HG03442 (cell line): Measurements from ENCODE around the gene NONO.
"Not testable (repeated sequence)": the region's sequence is repeated elsewhere in the genome, so short reads cannot be mapped to it uniquely, and the experiment has no call there.

ENCODE experiments used
- ATAC-seq: cut with Tn5 transposase; IDR thresholded peaks from one replicate; pipeline ENCODE4 v1.9.1; 2021; ENCODE audit warnings: mild to moderate bottlenecking, moderate library complexity; ENCODE audit not compliant: unreplicated experiment

NONO gene

DNA sequence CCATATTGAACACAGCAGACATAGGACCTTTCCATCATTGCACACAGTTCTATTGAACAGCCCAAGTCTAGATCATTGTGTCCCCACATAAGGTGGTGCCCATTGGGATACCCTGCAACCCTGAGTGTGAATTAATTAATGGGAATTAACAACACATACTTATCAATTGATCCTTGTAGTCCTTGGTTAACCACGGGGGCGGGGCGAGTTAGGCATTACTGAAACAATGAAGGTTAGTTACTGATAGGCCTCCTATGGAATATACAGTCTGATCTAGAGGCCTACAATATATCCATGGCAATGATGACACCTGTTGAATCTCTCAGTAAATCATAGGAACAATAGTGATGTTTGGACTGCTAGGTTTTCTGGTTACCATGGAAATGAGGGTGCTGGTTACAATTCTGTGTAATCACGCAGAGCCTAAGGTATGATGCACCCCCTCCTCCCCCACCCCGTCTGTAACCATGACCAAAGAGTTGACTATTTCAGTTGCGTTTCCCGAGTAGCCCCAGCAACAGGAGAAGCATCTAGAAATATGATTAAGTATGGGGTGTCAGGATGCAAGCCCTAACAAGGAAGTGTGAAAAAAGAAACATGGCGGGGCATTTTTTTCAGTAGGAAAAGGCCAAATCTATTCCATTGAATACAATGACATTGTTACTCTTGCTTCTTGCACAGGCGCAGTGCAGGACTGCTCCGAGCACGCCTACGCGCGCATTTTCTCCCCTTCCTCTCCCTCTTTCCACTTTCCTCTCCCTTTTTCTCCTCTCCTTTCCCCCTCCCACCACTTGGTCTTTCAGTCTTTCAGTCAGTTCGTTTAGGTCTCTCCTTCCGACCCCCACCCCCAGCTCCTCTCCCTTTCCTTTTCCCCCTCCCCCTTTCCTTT, 677 bp upstream of the NONO start:
- ATAC-seq: peak; percentile 27

DNA sequence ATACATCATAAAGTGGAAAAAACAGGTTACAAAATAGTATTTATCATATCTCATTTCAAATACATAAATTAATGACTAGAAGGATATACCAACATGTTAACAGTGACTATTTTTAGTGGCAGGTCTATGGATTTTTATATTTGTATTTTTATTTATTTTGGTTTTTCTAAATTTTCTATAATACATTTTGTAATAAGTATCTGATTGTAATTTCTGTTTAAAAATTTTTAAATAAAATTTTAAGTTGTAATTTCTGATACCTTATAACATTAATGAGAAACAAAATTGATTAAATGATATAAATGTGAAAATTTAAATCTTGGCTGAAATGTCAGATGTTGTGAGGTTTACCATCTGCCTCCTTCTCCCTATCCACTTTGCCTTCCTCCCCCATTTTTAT, 2.5 kb downstream of the NONO start:
- no peak for ATAC-seq

DNA sequence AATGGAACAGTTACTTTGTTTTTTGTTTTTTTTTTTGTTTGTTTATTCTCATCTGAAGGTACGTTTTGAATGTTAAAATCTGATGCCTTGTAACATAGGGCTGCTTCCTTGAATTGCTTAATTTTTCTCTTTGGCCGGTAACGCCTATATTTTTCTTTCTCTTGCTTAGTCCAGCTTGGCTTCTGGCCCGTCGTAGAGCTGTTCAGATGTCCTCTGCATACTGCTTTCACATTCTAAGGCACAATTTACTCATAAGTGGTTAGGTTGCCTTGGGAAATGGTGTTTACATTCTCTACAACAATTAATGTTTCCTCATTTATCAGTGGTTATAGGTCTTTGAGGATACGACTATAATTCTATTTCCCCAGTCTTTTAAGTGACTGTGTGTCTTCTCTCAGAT, 7.9 kb downstream of the NONO start:
- no peak for ATAC-seq

DNA sequence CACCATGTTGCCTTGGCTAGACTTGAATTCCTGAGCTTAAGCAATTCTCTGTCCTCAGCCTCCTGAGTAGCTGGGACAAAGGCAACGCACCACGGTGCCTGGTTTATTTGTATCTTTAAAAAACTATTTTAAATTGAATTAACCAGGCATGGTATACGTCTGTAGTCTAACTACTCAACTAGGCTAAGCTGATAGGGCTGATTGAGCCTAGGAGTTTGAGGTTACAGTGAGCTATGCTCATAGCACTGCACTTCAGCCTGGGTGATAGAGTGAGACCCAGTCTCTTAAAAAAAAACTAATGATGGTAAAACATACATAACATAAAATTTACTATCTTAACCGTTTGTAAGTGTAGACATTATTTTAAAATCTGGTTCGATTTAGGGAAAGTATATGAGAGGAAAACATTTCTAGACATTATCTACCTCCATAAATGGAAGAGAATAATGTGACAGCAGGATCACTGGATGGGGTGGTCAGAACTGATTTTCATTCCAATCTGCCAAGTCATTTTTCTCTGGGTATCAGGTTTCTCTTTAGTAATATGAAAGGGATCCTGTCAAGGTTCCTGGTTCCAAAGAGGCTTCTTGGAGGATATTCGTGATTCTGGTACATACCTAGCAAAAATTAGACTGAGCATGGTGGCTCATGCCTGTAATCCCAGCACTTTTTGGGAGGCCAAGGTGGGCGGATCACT, 9.4 kb downstream of the NONO start:
- ATAC-seq: no peak

DNA sequence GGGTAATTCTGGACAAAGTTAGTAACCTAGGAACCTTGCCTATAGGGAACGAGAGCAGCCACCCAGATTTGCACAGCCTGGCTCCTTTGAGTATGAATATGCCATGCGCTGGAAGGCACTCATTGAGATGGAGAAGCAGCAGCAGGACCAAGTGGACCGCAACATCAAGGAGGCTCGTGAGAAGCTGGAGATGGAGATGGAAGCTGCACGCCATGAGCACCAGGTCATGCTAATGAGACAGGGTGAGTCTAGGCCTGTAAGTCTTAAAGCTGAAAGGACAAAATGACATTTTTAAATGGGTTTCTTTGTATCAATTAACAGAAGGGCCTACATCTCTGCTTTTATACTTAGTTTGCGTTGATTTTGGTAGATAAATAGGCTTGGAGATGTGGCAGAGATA, 13.4 kb downstream of the NONO start:
- ATAC-seq: no peak

DNA sequence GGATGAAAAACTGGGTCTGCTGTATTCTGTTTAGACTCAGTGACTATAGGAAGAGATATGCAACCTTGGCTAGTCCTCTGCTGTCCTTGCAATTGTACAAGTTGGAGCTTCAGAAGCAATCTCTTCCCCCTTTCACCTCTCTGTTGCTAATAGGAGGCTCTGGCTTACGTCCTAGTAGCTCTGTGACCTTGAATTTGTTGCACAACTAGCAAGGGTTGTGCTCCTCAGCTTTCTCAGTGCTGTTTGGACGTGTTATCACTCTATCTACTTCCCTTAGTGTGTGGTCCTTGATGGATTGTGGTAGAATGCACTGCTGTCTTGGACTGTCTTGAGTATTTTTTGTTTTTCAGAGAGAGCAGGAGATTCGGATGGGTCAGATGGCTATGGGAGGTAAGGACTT, 14.7 kb downstream of the NONO start:
- no peak for ATAC-seq

DNA sequence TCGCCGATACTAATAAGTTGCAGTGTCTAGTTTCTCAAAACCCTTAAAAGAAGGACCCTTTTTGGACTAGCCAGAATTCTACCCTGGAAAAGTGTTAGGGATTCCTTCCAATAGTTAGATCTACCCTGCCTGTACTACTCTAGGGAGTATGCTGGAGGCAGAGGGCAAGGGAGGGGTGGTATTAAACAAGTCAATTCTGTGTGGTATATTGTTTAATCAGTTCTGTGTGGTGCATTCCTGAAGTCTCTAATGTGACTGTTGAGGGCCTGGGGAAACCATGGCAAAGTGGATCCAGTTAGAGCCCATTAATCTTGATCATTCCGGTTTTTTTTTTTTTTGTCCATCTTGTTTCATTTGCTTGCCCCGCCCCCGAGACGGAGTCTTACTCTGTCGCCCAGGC, 16.6 kb downstream of the NONO start:
- not testable (repeated sequence) for ATAC-seq

DNA sequence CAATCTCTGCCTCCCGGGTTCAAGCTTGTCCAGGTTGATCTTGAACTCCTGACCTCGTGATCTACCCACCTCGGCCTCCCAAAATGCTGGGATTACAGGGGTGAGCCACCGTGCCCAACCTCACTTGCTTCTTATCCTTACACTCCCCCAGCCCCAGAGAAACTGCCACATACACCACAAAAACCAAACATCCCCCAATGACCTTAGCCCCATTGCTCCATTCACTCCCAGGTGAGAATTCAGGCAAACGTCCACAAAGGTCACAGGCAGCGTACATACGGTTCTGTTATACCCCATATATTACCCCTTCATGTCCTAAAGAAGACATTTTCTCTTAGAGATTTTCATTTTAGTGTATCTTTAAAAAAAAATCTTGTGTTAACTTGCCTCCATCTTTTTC, 17.1 kb downstream of the NONO start:
- ATAC-seq: not testable (repeated sequence)

DNA sequence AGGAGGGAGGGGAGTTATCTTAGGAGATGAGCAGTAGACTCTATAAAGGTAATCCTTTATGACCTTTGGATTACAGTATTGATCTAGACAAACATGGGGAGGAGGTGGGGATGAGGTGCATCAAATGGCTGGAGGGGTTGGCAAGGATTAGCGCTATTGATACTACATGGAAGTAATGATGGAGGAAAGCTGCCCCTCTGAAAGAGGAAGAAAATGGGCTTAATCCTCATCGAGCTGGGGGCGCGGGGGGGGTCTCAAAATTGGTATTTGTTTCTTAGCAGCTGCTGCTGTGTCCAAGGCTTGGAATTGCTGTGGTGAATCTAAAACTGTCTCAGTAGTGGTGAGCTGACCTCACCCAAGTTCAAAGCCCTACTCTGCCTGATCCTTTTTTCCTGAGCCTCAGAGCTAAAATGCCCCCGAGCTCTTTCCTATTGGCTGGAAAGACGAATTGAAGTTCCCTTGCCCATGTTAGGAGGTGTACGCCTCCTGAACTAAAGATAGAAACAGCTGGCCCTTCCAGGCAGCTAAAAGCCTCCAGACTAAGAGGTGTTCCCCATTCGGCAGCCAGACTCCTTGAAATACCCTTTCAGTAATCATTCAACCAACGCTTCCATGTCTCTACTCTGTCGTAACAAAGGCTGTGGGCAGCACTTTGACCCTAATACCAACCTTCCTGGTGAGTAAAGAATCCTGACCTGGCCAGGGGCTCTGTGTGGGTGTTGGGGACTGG, 17.9 kb downstream of the NONO start, which contains the start of gene ITGB1BP2:
Gene ITGB1BP2 (plus strand): TSS at position 556 of the 730 bp plus-strand sequence. CDS start 57 bp downstream, at position 613.
- ATAC-seq: no peak

DNA sequence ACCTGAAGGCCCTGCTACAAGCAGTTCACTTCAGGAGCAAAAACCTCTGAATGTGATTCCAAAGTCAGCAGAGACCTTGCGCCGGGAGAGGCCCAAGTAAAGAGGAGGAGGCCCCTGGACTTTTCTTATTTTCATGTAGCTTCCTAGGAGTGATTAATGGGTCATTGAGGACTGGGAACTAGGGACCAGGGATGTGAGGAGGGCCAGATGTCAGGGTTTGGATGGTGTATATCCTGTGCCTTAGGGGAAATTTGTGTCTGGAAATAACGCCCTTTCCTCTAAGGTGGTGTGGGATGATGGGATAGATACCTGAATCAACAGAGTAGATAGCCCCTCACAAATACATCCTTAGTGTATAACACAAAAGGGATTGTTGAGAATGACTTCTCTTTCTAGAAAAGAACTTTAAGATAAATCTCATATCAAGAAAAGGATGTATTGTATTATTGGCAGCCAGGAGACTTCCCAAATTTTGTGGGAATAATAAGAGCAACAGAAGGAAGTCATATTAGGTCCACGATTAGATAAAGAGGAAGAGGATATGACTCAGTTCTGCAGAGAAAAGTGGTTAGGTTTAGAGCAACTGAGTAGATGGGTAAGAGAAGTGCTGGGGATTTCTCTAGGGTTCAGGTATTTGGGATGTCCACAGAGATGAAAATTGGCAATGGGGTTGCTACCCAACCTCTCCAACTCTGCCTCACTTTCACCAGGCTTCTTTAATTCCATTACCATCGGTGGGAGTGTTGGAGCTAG, 19.2 kb downstream of the NONO start:
- no peak for ATAC-seq

DNA sequence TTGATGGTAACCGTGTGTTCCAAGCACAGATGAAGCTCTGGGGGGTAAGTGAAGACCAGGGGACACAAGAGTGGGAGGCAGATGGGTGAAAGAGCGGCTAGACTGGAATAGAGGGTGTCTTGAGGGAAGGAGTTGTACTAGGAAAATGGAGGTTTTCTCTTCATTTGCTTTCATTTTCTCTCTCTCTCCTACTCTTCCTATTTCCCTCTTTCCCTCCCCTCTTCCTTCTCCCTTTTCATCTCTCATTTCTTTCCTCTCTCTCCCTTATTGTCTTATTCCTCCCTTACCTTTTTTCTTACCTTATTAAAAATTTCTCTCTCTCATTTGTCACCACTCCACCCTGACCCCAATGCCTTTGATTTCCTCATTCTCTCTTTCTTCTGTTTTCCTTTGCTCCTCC, 21.1 kb downstream of the NONO start:
- no peak for ATAC-seq

DNA sequence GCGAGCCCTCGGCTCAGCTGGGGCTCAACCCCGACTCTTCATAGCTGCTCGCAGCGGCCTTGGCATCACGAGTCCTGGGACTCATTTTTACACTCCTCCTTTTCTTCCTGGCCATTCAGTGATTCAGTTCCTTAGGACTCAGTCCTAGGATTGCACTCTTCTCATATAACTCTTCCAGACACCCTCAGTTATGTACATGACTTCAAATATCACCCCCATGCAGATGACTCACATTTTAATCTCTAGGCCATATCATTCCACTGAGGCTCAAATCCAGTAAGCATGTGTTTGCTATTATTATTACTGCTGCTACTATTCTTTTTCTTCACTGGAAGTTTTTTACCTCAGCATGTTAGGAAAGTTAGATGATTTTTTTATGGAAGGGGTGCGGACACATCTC, 32.5 kb downstream of the NONO start:
- ATAC-seq: no peak

DNA sequence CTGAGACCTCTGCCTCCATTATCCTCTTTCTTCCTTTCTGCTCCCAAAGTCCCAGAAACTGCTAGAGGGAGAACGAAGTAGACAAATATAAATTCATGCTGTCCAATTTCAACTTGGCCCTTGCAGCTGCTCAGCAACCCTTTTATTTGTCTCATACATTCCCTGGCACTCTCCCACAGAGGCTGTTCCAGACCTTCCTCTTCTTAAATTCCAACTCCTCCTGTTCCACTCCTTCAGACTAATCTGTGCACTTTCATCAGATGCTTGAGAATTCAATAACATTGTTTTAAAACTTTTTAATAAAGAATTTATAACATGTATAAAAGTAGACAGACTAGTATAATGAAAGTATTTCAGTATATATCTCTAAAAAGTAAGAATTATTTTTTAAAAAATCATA, 33.5 kb downstream of the NONO start:
- not testable (repeated sequence) for ATAC-seq

DNA sequence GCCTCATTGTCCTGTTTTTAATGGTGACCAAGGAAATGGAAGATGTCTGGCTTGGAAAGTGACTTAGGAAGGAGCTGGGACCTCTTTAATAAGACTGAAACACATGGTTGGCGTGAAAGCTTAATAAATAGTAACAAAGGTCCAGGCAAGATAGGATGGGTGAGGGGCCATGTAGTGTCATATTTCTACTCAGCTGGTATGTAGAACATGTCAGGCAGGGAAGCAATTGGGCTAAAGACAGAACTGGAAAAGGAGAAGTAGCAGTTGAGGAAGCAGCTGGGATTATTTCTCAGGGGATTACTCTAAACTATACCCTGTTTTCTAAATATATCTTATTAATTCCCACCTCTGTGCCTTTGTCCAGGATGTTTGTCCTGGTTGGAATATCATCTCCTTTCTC, 36.7 kb downstream of the NONO start:
- ATAC-seq: no peak

DNA sequence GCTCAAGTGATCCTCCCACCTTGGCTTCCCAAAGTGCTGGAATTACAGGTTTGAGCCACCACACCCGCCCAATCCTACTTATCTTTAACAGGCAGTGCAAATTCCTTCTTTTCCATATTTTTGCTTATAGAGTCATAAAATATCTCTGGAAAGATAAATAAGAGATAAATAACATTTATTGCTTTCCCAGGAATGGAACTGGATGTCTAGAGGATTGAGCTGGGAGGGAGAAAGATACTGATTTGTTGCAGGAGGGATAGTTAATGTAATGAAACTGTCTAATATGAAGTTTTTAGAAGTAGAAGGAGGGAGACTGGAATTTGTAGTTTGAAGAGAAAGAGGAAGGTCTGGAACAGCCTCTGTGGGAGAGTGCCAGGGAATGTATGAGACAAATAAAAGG, 38.3 kb downstream of the NONO start:
- no peak for ATAC-seq

DNA sequence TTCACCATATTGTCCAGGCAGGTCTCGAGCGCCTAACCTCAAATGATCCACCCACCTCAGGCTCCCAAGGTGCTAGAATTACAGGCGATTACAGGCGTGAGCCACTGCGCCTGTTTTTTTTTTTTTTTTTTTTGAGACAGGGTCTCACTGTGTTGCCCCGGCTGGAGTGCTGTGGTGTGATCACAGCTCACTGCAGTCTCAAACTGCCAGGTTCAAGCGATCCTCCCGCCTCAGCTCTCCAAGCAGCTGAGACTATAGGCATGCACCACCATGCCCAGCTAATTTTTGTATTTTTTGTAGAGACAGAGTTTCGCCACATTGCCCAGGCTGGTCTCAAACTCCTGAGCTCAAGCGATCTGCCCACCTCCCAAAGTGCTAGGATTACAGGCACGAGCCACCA, 41.0 kb downstream of the NONO start:
- not testable (repeated sequence) for ATAC-seq

DNA sequence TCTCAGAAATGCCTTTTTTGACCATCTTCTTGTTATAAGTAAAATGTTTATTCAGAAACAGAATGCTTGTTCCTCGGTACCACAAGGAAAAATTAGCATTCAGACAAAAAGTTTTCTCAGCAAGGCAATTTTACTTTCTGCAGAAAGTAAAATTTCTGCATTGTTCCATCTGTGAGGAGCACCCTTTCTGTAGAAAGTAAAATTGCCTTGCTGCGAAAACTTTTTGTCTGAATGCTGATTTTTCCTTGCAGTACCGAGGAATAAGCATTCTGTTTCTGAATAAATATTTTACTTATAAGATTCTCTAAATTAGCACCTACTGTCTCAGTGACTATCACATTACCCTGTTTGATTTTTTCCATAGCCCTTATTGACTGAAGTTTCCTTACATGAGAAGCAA, 43.0 kb downstream of the NONO start:
- no peak for ATAC-seq

DNA sequence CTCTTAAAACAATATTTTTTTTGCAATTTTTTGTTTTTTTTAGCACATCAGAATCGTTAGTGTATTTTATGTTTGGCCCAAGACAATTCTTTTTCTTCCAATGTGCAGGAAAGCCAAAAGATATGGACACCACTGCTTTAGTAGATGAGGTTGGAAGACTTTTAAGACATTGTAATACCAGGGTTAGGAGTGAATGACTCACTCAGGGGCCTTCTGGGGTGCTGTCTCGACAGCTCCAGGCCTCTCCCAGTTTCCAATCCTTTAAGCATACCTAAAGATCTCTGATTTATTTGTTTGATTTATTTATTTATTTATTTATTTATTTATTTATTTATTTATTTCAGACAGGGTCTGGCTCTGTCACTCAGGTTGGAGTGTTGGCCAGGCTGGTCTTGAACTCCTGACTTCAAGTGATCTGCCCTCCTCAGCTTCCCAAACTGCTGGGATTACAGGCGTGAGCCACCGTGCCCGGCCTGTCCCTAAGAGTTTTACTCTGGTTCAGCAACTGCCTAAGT, 65.8 kb downstream of the NONO start:
- ATAC-seq: not testable (repeated sequence)

DNA sequence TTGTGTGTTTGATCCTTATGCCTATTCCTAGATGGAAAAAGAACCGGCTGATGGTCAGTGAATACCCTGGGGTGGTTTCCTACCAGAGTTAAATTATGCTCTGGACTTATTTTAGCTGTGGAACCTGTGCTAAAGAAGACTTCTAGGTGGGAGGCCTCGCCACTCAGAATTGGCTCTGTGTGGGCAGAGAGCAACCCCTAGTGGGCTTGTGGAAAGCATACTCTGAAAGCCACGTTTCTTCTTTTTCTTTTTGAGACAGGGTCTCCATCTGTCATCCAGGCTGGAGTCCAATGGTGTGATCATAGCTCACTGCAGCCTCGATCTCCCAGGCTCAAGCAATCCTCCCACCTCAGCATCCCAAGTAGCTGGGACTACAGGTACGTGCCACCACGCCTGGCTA, 66.4 kb downstream of the NONO start:
- not testable (repeated sequence) for ATAC-seq
